ENCODE measurements around the gene IDI1. TPM values are rescaled to one million over a fixed set of nuclear protein-coding genes. Genes with fewer than 3 reads are reported as not detected.

The IDI1 gene
- total and polyA plus RNA-seq, 2 of the 4 experiments (the other 2 are of a cell fraction), result 27.3 to 27.4 TPM

DNA sequence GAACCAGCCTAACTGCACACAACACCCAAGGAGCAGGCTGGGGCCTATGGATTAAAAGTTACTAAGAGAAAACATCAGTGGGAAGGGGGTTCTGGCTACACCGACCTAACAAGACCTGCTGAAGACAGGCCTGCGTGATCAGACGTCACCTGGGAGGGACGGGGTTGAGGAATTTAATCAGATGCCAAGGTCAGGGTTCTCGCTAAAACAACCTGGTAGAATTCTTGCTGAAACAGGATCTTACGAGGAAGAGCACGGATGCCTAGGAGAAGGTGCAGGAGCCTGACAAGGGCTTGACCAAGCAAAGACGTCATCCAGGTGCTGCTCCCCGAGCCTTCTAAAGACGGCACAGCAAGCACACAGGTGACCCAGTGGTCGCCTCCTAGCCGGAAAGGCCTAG is 24.8 kb downstream of the IDI1 start:
- H3K9me3 ChIP-seq (ENCODE audit: control insufficient read depth, insufficient read depth, low read length), result no peaks in the 10 kb centered on the region
- no peaks in the 10 kb centered on the region for H3K79me1 ChIP-seq (ENCODE audit: low read depth in 1 of 2, low read length in 2 of 2)
- no peak for ATAC-seq (ENCODE audit: low read depth)
- H3K23ac ChIP-seq (ENCODE audit: low read depth, low read length), result no peak overlapping the region
- H2AK9ac ChIP-seq (replicated peaks; ENCODE audit: low read depth, low read length, poor library complexity), result no peak overlapping the region
- intact Hi-C loops (cut with micrococcal nuclease) (no loop called here), dilution Hi-C loops (cut with HindIII; ENCODE audit: low sequenced_read_pairs, unreplicated experiment) (no loop called here), in situ Hi-C loops (cut with MboI; ENCODE audit: low sequenced_read_pairs) (no loop called here)
- H3K18ac ChIP-seq (ENCODE audit: low read depth, low read length), result no peak overlapping the region
- POLR2A ChIA-PET (ENCODE audit: unreplicated experiment), result no interaction called here
- H4K8ac ChIP-seq (ENCODE audit: low read depth in 2 of 2, low read length in 2 of 2), result no peak overlapping the region
- TF ChIP-seq MAFK (IDR thresholded peaks at IDR 0.05; ENCODE audit: low read depth, low read length) (no peak), POLR2A (IDR thresholded peaks at IDR 0.05; ENCODE audit: low read depth, low read length) (no peak), RCOR1 (IDR thresholded peaks at IDR 0.05; ENCODE audit: insufficient replicate concordance, low read length) (no peak), RAD21 (IDR thresholded peaks at IDR 0.05; ENCODE audit: low read length) (no peak), SMC3 (IDR thresholded peaks at IDR 0.05; ENCODE audit: low read depth, low read length) (no peak), MXI1 (IDR thresholded peaks at IDR 0.05; ENCODE audit: borderline replicate concordance, low read depth, low read length) (no peak), BHLHE40 (IDR thresholded peaks at IDR 0.05; ENCODE audit: low read depth, low read length) (no peak), NFE2L2 (IDR thresholded peaks at IDR 0.05; ENCODE audit: low read depth, low read length) (no peak), FOS (IDR thresholded peaks at IDR 0.05; ENCODE audit: low read depth, low read length) (no peak), RFX5 (IDR thresholded peaks at IDR 0.05; ENCODE audit: low read depth, low read length) (no peak)
- TF ChIP-seq, protein P1, sequence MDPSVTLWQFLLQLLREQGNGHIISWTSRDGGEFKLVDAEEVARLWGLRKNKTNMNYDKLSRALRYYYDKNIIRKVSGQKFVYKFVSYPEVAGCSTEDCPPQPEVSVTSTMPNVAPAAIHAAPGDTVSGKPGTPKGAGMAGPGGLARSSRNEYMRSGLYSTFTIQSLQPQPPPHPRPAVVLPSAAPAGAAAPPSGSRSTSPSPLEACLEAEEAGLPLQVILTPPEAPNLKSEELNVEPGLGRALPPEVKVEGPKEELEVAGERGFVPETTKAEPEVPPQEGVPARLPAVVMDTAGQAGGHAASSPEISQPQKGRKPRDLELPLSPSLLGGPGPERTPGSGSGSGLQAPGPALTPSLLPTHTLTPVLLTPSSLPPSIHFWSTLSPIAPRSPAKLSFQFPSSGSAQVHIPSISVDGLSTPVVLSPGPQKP (IDR thresholded peaks at IDR 0.05; ENCODE audit: borderline replicate concordance, low read depth, low read length), result no peak
- TF ChIP-seq, protein P2, sequence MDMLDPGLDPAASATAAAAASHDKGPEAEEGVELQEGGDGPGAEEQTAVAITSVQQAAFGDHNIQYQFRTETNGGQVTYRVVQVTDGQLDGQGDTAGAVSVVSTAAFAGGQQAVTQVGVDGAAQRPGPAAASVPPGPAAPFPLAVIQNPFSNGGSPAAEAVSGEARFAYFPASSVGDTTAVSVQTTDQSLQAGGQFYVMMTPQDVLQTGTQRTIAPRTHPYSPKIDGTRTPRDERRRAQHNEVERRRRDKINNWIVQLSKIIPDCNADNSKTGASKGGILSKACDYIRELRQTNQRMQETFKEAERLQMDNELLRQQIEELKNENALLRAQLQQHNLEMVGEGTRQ (IDR thresholded peaks at IDR 0.05; ENCODE audit: low read depth, low read length), result no peak
- TF ChIP-seq, protein P3, sequence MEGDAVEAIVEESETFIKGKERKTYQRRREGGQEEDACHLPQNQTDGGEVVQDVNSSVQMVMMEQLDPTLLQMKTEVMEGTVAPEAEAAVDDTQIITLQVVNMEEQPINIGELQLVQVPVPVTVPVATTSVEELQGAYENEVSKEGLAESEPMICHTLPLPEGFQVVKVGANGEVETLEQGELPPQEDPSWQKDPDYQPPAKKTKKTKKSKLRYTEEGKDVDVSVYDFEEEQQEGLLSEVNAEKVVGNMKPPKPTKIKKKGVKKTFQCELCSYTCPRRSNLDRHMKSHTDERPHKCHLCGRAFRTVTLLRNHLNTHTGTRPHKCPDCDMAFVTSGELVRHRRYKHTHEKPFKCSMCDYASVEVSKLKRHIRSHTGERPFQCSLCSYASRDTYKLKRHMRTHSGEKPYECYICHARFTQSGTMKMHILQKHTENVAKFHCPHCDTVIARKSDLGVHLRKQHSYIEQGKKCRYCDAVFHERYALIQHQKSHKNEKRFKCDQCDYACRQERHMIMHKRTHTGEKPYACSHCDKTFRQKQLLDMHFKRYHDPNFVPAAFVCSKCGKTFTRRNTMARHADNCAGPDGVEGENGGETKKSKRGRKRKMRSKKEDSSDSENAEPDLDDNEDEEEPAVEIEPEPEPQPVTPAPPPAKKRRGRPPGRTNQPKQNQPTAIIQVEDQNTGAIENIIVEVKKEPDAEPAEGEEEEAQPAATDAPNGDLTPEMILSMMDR (conservative IDR thresholded peaks at IDR 0.05; ENCODE audit: low read depth, low read length), result no peak
- H3K14ac ChIP-seq (replicated peaks; ENCODE audit: low read depth, low read length), result no peak overlapping the region
- no peak overlapping the region for H2BK120ac ChIP-seq (ENCODE audit: low read depth, low read length)
- H2AK5ac ChIP-seq (ENCODE audit: low read depth, low read length), result no peak overlapping the region
- H3K4me2 ChIP-seq (ENCODE audit: low read depth, low read length), result no peak overlapping the region
- H3K27me3 ChIP-seq (ENCODE audit: control insufficient read depth, insufficient read depth, low read length), result no peaks in the 10 kb centered on the region
- H2BK5ac ChIP-seq (ENCODE audit: low read depth, low read length, poor library complexity, severe bottlenecking), result no peak overlapping the region
- no TSS peak for BruUV-seq (replicated peaks)
- no peaks in the 10 kb centered on the region for H3K4me1 ChIP-seq (ENCODE audit: control insufficient read depth, insufficient read depth, low read length)
- H2BK20ac ChIP-seq (ENCODE audit: low read depth, low read length), result no peak overlapping the region
- no peak overlapping the region for H3K9ac ChIP-seq (ENCODE audit: low read depth, low read length)
- 76% methylated on average over 7 of the region's 12 CpGs; no CpG with 5 or more reads in 1 of the 2 experiments for WGBS, 2 experiments (ENCODE audit: extremely low coverage in 2 of 2, insufficient read length in 1 of 2)
- no peak overlapping the region for H2BK15ac ChIP-seq (ENCODE audit: low read depth, low read length)
- no peak overlapping the region for H3K4me3 ChIP-seq (ENCODE audit: insufficient read depth, low read depth, low read length)
- H4K5ac ChIP-seq (ENCODE audit: low read depth, low read length), result no peak overlapping the region
- H3K9me1 ChIP-seq (ENCODE audit: insufficient read depth, low read length), result no peaks in the 10 kb centered on the region
- H4K91ac ChIP-seq (ENCODE audit: insufficient read depth, low read depth, low read length), result no peak overlapping the region
- no peaks in the 10 kb centered on the region for H4K20me1 ChIP-seq (ENCODE audit: insufficient read depth, low read length)
- H3K56ac ChIP-seq (ENCODE audit: extremely low read depth, insufficient read depth, low read length), result no peak overlapping the region
- no peak for DNase-seq
- no peak overlapping the region for H3K4ac ChIP-seq (ENCODE audit: low read depth, low read length)
- CTCF ChIA-PET, result no interaction called here
- no peak overlapping the region for H3K27ac ChIP-seq (ENCODE audit: insufficient read depth, low read length)
- H3K36me3 ChIP-seq (ENCODE audit: control insufficient read depth, insufficient read depth, low read length), result peaks cover 12% of the 10 kb centered on the region
- no peak overlapping the region for H2AFZ ChIP-seq (replicated peaks; ENCODE audit: low read length, poor library complexity)
